ENCODE results near the gene CCDC15. TPM values are rescaled to one million over a fixed set of nuclear protein-coding genes. Genes with fewer than 3 reads are reported as not detected.

Gene CCDC15
- total RNA-seq, 4 donors from 2014 or later: 0.42 to 1.6 (median 0.60) TPM

GRCh38 chr11:124945826-124946225 is 8.2 kb upstream of the CCDC15 start:
- intact Hi-C loops (cut with DNase I): no loop called here
- Histone ChIP-seq H3K27ac (replicated peaks in 1 of 4) (no peak overlapping the region), H3K4me1 (no peaks in the 10 kb centered on the region), H3K9me3 (no peaks in the 10 kb centered on the region), H3K4me3 (no peak overlapping the region), H3K27me3 (no peaks in the 10 kb centered on the region), H3K36me3 (no peaks in the 10 kb centered on the region)
- TF ChIP-seq CTCF (IDR thresholded peaks at IDR 0.05) (no peak), POLR2A (IDR thresholded peaks at IDR 0.05; ENCODE audit: low read depth) (no peak), EP300 (IDR thresholded peaks at IDR 0.05) (no peak), POLR2AphosphoS5 (IDR thresholded peaks at IDR 0.05) (no peak)
- no peak for DNase-seq (ENCODE audit: extremely low spot score)
- WGBS: 80% methylated on average over 6 of the region's 6 CpGs

- no peaks in the 10 kb centered on the region for H3K27me3 ChIP-seq
- TF ChIP-seq POLR2A (IDR thresholded peaks at IDR 0.05; ENCODE audit: low read depth) (no peak), EP300 (IDR thresholded peaks at IDR 0.05) (no peak), POLR2AphosphoS5 (IDR thresholded peaks at IDR 0.05) (no peak), CTCF (IDR thresholded peaks at IDR 0.05) (no peak)
- H3K9me3 ChIP-seq: no peaks in the 10 kb centered on the region
- no peak for DNase-seq (ENCODE audit: extremely low spot score)
- H3K4me1 ChIP-seq: no peaks in the 10 kb centered on the region
- H3K36me3 ChIP-seq: no peaks in the 10 kb centered on the region
- H3K4me3 ChIP-seq: no peak overlapping the region
- intact Hi-C loops (cut with DNase I): no loop called here
- H3K27ac ChIP-seq (replicated peaks in 1 of 4): no peak overlapping the region
- 80% methylated on average over 2 of the region's 2 CpGs for WGBS
Measured at GRCh38 chr11:124946735-124947141, 7.3 kb upstream of the CCDC15 start.

- no peaks in the 10 kb centered on the region for H3K27me3 ChIP-seq
- H3K9me3 ChIP-seq: no peaks in the 10 kb centered on the region
- no peaks in the 10 kb centered on the region for H3K36me3 ChIP-seq
- DNase-seq (ENCODE audit: extremely low spot score): no peak
- intact Hi-C loops (cut with DNase I): loop anchor here (5.0 kb wide), 2 partner anchors 73 to 278 kb away; partner anchors contain the start of genes SIAE and SPA17
- peaks cover 6 to 17% (median 14%) of the 10 kb centered on the region in 4 donors for H3K4me1 ChIP-seq
- no peak for TF ChIP-seq POLR2A (IDR thresholded peaks at IDR 0.05; ENCODE audit: low read depth)
- no peak for TF ChIP-seq EP300 (IDR thresholded peaks at IDR 0.05)
- no peak for TF ChIP-seq CTCF (IDR thresholded peaks at IDR 0.05)
- TF ChIP-seq POLR2AphosphoS5 (IDR thresholded peaks at IDR 0.05): no peak
- no peak overlapping the region for H3K27ac ChIP-seq (replicated peaks in 1 of 4)
- no peak overlapping the region for H3K4me3 ChIP-seq
Measured at GRCh38 chr11:124950601-124951330, 3.2 kb upstream of the CCDC15 start.

GRCh38 chr11:124951341-124951740 is 2.7 kb upstream of the CCDC15 start:
- DNase-seq (ENCODE audit: extremely low spot score): no peak
- H3K27me3 ChIP-seq: no peaks in the 10 kb centered on the region
- no peak overlapping the region for H3K27ac ChIP-seq (replicated peaks in 1 of 4)
- no peak for TF ChIP-seq EP300 (IDR thresholded peaks at IDR 0.05)
- TF ChIP-seq CTCF (IDR thresholded peaks at IDR 0.05): no peak
- no peak for TF ChIP-seq POLR2AphosphoS5 (IDR thresholded peaks at IDR 0.05)
- TF ChIP-seq POLR2A (IDR thresholded peaks at IDR 0.05; ENCODE audit: low read depth): no peak
- intact Hi-C loops (cut with DNase I): loop anchor here (5.0 kb wide), 2 partner anchors 74 to 279 kb away; partner anchors contain the start of genes SIAE and SPA17
- peaks cover 6 to 17% (median 14%) of the 10 kb centered on the region in 4 donors for H3K4me1 ChIP-seq
- no peaks in the 10 kb centered on the region for H3K36me3 ChIP-seq
- H3K9me3 ChIP-seq: no peaks in the 10 kb centered on the region
- 76% methylated on average over 3 of the region's 3 CpGs for WGBS
- H3K4me3 ChIP-seq: no peak overlapping the region

All from esophagus muscularis mucosa (tissue), 4 donors.